Panc1 (cell line): ENCODE data around the gene PCMTD2.

Source experiments
- CTCF ChIP-seq: fragments of 450-650 bp; IDR thresholded peaks from 2 replicates; pipeline ENCODE4 v1.5.1; 2017; ENCODE audit warnings: mild to moderate bottlenecking
- POLR2AphosphoS5 ChIP-seq: IDR thresholded peaks from 2 replicates; pipeline ENCODE4 v1.6.1; 2012; ENCODE audit warnings: mild to moderate bottlenecking, low read depth, low read length, moderate library complexity
- REST ChIP-seq, 2 experiments: IDR thresholded peaks; 2 replicates each; pipeline ENCODE4 v1.6.1; 2011 to 2012; ENCODE audit warnings: low read depth in 2 of 2, control low read depth in 1 of 2, low read length in 1 of 2, mild to moderate bottlenecking in 1 of 2, moderate library complexity in 1 of 2; ENCODE audit not compliant: insufficient read depth in 1 of 2
- TCF7L2 ChIP-seq: IDR thresholded peaks from 2 replicates; pipeline ENCODE4 v1.6.1; 2011; ENCODE audit warnings: mild to moderate bottlenecking, low read depth, low read length, inconsistent platforms

- no peak for TF ChIP-seq CTCF
- no peak for TF ChIP-seq REST (IDR thresholded peaks at IDR 0.05; ENCODE audit: insufficient read depth in 1 of 2, low read depth in 2 of 2, low read length in 1 of 2)
- no peak for TF ChIP-seq TCF7L2
- TF ChIP-seq POLR2AphosphoS5: no peak
These were observed 32.6 kb upstream of the PCMTD2 start for GRCh38 chr20:64222851-64223525.
